AML-193 (cell line): Measurements from ENCODE around the gene PCLAF.

ENCODE experiments used
- DNase-seq, 2 experiments: peaks; one replicate each; lab custom pipeline; 2025; lab: John Stamatoyannopoulos, UW

Gene PCLAF

DNA sequence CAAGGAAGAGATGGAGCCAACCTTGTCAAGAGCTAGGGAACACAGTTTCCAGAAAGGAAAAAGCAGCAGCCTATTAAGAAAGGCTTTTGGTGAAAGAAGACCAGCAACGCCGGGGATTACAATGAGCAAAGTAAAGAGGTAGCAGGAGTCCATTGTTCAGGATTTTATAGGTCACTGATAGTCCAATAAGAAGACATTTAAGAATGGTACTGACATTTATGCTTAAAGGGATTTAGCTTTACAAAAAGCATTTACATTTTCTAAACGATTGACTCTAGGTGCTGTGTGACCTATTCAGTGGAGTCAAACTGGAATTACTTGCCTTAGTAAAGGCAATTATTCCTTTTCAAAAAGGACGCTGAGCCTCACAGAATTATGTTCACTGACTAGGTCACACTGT, 66.0 kb downstream of the PCLAF start:
- no peak for DNase-seq

DNA sequence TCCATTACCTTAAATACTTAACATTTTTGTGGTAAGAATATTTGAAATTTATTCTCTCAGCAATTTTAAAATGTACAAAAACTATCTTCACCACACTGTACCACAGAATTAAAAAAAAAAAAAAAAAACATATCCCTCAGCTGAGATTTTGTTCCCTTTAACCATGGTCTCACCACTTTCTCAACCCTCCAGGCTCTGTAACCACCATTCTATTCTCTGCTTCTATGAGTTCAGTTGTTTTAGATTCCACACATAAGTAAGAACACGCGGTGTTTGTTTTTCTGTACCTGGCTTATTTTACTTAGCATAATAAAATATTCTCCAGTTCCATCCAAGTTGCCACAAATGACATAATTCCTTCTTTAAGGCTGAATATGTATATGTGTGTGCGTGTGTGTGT, 66.8 kb downstream of the PCLAF start:
- no peak for DNase-seq
